ENCODE results near the gene P2RX6. TPM values are rescaled to one million over a fixed set of nuclear protein-coding genes. Genes with fewer than 3 reads are reported as not detected.
"Not testable (repeated sequence)": the region's sequence is repeated elsewhere in the genome, so short reads cannot be mapped to it uniquely, and the experiment has no call there.

Gene P2RX6
- total RNA-seq, 1 experiment from 2014 or later: 2.7 TPM

DNA sequence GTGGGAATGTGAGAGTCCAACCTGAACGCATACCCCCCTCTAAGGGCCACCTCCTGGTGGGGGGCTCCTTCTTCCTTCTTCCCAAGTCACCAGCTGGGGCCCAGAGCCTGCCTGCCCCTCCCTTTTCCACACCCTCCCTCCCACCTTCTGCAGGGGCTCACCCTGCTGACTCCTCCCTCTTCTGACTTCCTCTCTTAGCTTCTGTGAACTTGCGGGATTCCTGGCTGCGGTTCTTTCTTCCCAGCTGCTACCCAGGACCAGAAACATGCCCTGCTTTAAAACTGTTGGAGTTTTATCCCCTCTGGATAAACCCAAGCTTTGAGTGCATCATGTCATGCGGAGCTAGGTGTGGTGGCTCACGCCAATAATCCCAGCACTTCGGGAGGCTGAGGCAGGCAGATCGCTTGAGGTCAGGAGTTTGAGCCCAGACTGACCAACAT, 40.9 kb downstream of the P2RX6 start:
- DNase-seq (ENCODE audit: low read depth, low spot score): no peak
- in situ Hi-C loops (cut with HindIII; ENCODE audit: low pct_unique_long_range_greater_than_20kb, low sequenced_read_pairs): no loop called here

DNA sequence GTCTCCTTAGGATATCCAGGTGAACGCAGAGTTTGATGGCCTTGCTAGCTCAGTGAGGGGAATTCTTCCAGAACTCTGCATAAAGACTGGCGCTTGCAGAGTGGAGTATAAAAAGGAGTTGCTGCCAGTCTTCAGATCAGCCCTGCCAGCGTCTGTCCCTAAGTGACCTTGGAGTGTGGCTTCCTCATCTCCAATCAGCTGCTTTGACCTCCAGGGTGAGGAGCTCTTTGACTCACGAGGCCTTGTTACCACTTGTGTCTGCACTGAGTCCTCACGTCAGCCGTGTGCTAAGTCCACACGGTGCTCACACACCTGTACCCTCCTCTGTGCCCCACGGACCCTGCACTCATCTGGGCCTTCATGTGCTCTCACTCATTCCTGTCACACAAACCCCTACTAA, 45.4 kb downstream of the P2RX6 start:
- in situ Hi-C loops (cut with HindIII; ENCODE audit: low pct_unique_long_range_greater_than_20kb, low sequenced_read_pairs): not testable (repeated sequence)

DNA sequence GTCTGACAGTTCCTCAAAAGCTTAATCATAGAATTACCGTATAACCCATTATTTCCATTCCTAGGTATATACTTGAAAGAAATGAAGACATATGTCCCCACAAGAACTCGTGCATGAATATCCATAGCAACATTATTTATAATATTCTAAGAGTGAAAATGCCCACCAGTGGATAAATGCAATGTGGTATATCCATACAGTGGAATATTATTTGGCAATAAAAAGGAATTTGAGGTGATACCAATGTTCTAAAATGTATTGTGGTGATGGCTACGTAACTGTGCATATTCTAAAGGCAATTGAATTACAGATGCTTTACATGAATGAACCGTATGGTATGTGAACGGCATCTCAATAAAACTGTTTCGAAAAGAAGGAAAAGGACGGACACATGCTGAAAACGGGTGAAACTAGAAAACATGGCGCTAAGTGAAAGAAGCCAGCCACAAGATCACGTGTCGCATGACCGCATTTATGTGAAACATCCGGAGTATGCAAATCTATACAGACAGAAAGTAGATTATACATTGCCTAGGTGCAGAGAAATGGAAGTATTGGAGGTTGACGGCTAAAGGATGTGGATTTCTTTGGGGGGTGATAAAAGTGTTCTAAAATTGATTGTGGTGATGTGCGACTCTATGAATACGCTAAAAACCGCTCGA, 46.8 kb downstream of the P2RX6 start:
- DNase-seq (ENCODE audit: low read depth, low spot score); in situ Hi-C loops (cut with HindIII; ENCODE audit: low pct_unique_long_range_greater_than_20kb, low sequenced_read_pairs): not testable (repeated sequence)

More for the DNA sequence above, 45.4 kb downstream of the P2RX6 start:
- DNase-seq (ENCODE audit: low read depth, low spot score): not testable (repeated sequence)

DNA sequence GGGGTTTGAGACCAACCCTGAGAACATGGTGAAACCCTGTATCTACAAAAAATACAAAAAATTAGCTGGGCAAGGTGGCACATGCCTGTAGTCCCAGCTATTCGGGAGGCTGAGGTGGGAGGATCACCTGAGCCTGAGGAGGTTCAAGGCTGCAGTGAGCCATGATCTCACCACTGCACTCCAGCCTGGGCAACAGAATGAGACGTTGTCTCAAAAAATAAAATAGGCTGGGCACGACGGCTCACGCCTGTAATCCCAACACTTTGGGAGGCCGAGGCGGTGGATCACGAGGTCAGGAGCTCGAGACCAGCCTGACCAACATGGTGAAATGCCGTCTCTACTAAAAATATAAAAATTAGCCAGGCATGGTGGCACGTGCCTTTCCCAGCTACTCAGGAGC, 49.5 kb downstream of the P2RX6 start:
- in situ Hi-C loops (cut with HindIII; ENCODE audit: low pct_unique_long_range_greater_than_20kb, low sequenced_read_pairs); DNase-seq (ENCODE audit: low read depth, low spot score): not testable (repeated sequence)

DNA sequence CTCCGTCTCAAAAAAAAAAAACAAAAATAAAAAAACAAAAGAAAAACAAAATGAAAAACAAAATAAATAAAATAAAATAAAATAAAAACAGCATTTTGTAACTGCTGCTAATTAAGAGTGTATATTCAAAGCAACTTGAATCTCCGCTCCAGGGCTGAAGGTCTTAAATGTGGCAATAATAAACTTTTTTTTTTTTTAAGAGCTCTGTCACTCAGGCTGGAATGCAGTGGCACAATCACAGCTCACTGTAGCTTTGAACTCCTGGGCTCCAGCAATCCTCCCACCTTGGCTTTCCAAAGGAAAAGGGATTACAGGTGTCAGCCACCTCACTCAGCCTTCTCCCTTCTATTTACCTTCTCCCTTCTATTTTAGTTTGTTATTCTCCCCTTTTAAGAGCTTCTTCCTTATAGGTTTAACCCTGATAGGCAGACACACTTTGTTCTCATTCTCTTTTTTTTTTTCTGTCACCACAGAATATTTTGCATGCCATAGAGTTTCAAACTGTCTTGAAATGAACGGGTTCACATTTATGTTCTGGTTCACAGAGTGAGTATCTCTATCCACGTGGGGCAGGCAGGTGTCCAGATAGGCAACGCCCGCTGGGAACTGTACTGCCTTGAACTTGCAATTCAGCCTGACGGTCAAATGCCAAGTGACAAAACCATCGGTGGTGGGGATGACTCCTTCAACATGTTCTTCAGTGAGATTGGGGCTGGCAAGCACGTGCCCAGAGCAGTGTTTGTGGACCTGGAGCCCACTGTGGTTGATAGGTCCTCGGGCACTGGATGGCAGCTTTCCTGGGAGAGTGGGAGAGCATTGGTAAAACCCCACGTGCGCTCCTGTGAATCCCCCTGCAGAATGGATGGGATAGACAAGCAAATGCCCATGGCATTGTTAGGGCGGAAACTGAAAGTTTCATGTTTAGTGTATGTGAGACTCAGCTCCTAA, 50.2 kb downstream of the P2RX6 start:
- in situ Hi-C loops (cut with HindIII; ENCODE audit: low pct_unique_long_range_greater_than_20kb, low sequenced_read_pairs): no loop called here
- DNase-seq (ENCODE audit: low read depth, low spot score): no peak

DNA sequence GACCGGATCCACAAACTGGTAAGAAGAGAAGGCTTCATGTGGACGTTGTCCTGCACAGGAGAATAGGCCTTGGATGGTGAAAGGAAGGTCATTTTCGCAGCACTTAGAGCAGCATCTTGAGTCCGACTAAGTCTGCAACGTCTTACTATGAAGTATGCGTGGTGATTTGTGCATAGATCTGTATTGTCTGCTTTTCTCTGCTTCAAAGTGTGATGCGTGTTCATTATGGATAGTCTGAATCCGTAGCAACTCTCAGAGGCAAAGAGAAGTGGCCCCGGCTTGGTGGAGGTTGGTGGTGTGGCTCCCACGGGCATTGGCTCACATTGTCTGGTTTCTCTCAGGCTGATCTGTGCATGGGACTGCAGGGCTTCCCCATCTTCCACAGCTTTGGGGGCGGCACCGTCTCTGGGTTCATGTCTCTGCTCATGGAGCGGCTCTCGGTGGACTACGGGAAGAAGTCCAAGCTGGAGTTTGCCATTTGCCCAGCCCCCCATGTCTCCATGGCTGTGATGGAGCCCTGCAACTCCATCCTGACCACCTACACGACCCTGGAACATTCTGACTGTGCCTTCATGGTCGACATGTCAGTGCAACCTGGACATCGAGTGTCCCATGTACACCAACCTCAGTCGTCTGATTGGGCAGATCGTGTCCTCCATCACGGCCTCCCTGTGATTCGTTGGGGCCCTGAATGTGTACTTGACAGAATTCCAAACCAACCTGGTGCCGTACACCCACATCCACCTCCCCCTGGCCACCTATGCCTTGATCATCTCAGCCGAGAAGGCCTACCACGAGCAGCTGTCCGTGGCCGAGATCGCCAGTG, 52.3 kb downstream of the P2RX6 start:
- no peak for DNase-seq (ENCODE audit: low read depth, low spot score)
- in situ Hi-C loops (cut with HindIII; ENCODE audit: low pct_unique_long_range_greater_than_20kb, low sequenced_read_pairs): no loop called here

DNA sequence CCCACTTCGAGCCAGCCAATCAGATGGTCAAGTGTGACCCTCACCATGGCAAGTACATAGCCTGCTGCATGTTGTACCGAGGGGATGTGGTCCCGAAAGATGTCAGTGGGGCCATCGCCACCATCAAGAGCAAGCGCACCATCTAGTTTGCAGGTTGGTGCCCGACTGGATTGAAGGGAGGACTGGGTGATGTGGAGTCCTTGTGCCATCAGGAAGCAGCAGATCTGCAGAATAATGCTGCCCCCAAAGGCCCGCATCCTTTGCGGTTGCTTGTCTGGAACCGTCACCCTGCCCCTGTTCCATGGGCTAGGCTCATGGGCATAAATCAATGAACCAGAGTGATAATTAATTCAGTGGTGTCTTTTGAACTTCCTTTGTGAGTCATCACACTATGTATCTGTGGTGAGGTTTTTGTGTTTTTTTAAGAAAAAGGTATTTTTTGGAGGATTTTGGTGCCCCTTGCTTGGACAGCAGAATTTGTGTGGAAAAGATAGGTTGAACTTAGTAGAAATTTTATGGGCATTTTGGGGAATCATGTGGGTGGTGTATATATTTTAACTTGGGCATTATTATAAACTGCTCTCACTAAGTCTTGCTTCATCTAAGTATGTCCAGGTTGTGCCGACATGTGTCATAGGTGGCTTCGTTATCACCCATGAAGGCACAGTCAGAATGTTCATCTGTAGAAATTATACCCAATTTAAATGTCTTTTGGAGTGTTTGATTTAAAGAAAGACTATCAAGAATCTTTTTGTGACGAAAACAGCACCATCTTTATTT, 53.1 kb downstream of the P2RX6 start:
- in situ Hi-C loops (cut with HindIII; ENCODE audit: low pct_unique_long_range_greater_than_20kb, low sequenced_read_pairs): no loop called here
- no peak for DNase-seq (ENCODE audit: low read depth, low spot score)

DNA sequence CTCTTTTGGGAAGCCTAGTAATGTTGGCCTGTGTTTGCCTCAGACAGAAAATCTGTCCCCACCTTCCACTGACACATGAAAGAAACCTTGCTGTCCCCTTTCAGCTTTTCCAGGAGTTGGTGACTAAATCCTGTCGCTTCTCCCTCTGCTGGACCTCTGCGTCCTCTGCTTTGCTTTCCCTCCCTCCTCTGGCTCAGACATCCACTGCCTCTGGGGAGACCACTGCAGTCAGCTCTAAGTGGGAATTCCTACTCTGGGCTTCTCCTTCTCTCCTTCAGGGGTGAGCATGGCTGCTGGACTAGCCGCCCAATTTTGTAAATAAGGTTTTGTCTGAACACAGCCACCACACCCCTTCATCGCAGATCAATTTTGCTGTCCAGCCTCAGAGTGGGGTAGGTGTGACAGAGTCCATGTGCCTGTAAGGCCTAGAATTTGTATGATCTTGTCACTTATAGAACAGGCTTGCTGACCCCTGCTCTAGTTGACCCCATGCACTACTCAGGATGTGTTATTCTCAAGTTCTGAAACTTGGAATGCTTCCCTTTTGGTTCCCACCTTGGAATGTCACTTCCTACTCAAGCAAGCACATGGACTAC, 53.8 kb downstream of the P2RX6 start:
- in situ Hi-C loops (cut with HindIII; ENCODE audit: low pct_unique_long_range_greater_than_20kb, low sequenced_read_pairs): no loop called here
- DNase-seq (ENCODE audit: low read depth, low spot score): no peak

DNA sequence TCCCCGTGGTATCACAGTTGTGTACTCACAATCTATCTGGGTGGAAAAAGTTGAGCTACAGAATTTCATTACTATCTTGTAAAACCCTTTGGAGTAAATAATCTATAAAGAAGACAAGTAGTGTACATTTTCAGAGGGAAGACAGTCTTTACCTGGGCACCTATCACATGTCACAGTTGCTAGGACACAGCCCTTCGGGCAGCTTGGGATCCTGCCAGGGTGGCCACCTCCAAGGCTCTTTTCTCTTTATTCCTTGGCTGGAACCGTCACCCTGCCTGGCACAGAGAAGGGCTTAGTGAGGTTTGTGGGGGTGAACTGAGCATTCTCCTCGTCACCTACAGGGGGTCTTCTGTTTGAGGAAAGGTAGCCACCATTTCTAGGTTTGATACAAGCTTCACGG, 54.4 kb downstream of the P2RX6 start:
- no peak for DNase-seq (ENCODE audit: low read depth, low spot score)
- in situ Hi-C loops (cut with HindIII; ENCODE audit: low pct_unique_long_range_greater_than_20kb, low sequenced_read_pairs): no loop called here

DNA sequence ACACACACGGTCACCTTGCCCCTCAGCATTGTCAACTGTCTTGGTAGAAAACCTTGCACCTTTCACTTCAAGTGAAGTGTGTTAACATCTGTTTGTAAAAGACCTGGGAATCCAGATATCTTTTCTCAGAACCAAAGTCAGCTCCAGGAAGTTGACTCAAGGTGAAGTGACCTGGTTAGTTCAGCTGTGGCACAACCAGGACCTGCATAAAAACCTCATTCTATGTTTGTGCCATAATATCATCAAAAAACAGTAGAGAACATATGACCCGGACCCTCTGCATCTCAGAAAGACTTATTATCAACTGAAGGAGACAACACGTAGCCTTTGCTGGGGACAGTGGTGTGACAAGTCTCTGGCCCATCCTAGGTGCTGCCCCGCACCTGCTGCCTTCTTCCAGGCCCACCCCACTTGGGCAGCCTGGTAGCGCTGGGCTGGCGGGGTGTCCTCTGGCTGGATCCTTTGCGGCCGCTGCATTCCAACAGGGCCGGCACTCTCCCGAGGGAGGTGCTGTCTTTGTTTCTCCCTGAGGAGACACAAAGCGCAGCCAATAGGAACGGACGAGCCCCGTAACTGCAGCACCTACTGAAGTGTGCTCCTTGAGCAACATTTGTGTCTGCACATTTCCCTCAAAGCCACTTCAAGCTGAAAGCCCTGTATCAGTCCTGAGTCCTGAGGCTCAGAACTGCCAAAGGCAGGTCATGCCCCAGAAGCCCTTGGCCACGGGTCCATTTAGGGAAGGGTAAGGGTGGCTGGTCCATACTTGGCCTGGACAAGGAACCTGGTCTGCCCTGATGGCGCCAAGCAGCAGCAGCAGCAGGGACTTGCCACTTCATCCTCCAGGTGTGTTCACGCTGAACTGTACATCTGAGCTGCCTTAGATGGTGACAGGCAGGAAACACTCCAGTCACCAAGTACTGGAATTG, 56.0 kb downstream of the P2RX6 start:
- no peak for DNase-seq (ENCODE audit: low read depth, low spot score)

DNA sequence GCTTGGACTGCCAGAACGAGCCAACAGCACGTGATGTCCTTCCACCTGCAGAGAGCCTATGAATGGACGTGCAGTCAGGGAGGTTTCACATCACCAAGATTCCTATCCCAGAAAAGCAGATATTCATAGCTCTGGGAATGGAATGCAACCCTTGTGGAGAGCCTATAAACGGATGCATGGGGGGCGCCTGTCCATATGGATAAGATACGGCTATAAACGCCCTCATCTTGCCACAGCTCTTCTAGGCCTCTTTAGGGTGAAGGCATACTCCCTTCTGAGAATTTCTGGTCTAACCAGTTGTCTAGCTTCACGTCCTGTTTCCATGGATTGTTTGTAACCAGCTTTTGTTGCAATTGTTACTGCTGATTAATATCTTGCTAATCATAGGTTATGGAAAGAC, 56.8 kb downstream of the P2RX6 start:
- in situ Hi-C loops (cut with HindIII; ENCODE audit: low pct_unique_long_range_greater_than_20kb, low sequenced_read_pairs); DNase-seq (ENCODE audit: low read depth, low spot score): not testable (repeated sequence)

More for the DNA sequence above, 56.0 kb downstream of the P2RX6 start:
- in situ Hi-C loops (cut with HindIII; ENCODE audit: low pct_unique_long_range_greater_than_20kb, low sequenced_read_pairs): no loop called here

DNA sequence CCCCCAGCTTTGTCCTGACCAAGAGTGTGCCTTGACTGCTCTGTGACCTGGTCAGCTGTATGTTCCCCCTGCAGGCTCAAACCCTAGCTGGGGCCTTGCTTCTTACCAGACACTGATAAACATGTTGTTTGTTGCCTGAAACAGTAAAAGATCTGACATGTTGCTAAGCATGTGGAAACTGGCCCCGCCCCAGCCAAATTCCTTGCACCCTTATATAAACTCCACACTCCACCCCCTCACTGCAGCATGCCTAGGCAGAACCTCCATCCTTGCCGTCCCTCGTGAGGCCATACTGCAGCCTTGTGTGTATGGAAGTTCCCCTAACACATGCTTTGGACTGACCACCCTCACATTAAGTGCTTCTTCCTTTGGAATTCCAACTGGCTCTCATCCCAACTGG, 58.1 kb downstream of the P2RX6 start:
- DNase-seq (ENCODE audit: low read depth, low spot score): no peak
- in situ Hi-C loops (cut with HindIII; ENCODE audit: low pct_unique_long_range_greater_than_20kb, low sequenced_read_pairs): no loop called here

DNA sequence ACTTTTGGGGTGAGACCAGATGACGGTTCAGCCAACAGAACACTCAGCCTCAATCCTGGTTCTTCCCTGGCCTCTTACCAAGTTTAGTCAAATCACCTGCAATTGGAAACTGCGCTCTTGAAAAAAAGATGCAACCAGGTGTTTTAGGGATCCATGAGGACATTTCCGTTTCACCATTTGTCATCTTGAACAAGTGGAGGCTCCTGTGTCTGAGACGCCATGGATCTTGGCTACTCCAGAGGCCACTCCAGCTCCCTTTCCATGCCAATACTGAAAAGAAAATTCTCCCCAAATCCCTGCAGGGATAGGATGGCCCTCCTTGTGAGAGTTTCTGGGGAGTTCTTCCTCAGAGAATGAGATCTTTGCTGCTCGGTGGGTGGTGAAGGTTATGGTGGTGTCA, 58.5 kb downstream of the P2RX6 start:
- in situ Hi-C loops (cut with HindIII; ENCODE audit: low pct_unique_long_range_greater_than_20kb, low sequenced_read_pairs): no loop called here
- no peak for DNase-seq (ENCODE audit: low read depth, low spot score)

DNA sequence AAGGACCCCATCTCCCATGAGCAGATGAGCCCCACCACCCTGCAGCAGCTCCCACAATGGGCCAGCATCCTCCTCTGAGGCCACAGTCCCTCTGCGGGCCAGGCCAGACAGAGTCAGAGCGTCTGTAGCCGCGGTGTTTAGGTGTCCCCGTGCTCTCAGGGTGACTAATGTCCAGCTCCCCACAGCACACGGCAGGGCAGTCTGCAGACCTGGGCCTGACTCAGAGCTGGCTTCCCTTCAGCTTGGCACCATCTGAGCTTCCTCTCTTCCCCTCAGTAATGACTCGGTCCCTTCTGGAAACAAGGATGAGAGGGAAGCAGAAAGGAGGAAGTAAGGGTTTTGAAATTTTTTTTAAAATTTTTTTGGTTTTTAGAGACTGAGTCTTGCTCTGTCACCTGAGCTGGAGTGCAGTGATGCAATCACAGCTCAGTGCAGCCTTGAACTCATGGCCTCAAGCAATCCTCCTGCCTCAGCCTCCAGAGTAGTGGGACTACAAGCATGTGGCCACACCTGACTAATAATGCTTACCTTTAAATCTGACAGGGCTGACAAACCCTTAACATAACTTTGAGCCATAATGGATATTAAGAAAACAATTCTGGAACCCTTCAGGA, 59.2 kb downstream of the P2RX6 start:
- in situ Hi-C loops (cut with HindIII; ENCODE audit: low pct_unique_long_range_greater_than_20kb, low sequenced_read_pairs): no loop called here
- no peak for DNase-seq (ENCODE audit: low read depth, low spot score)

DNA sequence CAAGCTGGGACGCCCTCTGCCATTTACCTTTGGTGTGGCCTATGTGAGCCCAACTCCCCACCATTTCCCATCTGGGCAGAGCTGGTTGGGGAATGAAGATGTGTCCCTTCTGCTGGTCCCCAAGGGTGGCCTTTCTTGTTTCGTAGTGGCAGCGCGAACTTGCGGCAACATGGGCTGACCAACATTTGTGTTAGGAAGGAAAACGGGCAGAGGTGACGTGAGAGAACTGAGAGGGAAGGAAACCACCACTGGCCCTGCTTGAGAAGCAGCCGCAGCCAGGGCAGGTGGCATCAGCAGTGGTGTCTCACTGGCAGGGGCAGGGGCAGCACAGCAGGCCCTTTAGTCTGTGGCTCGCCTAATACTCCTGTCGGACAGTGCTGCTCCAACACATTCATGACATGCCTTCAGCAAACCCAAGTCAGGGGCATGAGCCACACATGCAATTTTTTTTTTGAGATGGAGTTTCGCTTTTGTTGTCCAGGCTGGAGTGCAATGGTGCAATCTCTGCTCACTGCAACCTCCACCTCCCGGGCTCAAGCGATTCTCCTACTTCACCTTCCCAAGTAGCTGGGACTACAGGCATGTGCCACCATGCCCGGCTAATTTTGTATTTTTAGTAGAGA, 60.7 kb downstream of the P2RX6 start:
- no peak for DNase-seq (ENCODE audit: low read depth, low spot score)
- in situ Hi-C loops (cut with HindIII; ENCODE audit: low pct_unique_long_range_greater_than_20kb, low sequenced_read_pairs): no loop called here
